Stomach (tissue), 9 donors: Measurements from ENCODE around the gene SLC18B1. TPM values are rescaled to one million over a fixed set of nuclear protein-coding genes. Genes with fewer than 3 reads are reported as not detected.

ENCODE experiments used
- DNase-seq, 2 donors: peaks; one replicate each; pipeline versions ENCODE4 v3.0.0 to v3.0.0-alpha.2; 2013 to 2019
- H3K27ac ChIP-seq, 5 donors: fragments of 200-600 bp in 4 of 5; sonication (generic) in 4 of 5; one replicate each; pipeline ENCODE4 v1.5.1; 2013 to 2019; ENCODE audit warnings: mild to moderate bottlenecking in 1 of 5, moderate library complexity in 1 of 5
- H3K27me3 ChIP-seq, 3 donors: fragments of 200-600 bp; sonication (generic); one replicate each; pipeline ENCODE4 v1.5.1; 2017 to 2019; ENCODE audit warnings: mixed run types in 1 of 3
- H3K36me3 ChIP-seq, 4 donors: fragments of 200-600 bp; sonication (generic); 1 replicate in 3 of 4; 2 replicates in 1 of 4; pipeline ENCODE4 v1.5.1; 2016 to 2019
- H3K4me1 ChIP-seq, 4 donors: fragments of 200-600 bp; sonication (generic); one replicate each; pipeline ENCODE4 v1.5.1; 2016 to 2019
- H3K4me3 ChIP-seq, 4 donors: fragments of 200-600 bp; sonication (generic) in 3 of 4; one replicate each; pipeline ENCODE4 v1.5.1; 2016 to 2019; ENCODE audit warnings: mild to moderate bottlenecking in 1 of 4
- H3K9me3 ChIP-seq, 4 donors: fragments of 200-600 bp; sonication (generic); one replicate each; pipeline ENCODE4 v1.5.1; 2016 to 2019
- CTCF ChIP-seq, 7 experiments: fragments of 450-650 bp in 4 of 7; fragments of 200-600 bp in 3 of 7; sonication (generic) in 3 of 7; IDR thresholded peaks; one replicate each; pipeline ENCODE4 v1.5.1; 2016 to 2019; ENCODE audit warnings: antibody characterized with exemption in 7 of 7, control low read depth in 2 of 7, mild to moderate bottlenecking in 1 of 7
- EP300 ChIP-seq: sonication (generic); formaldehyde crosslinking; IDR thresholded peaks from one replicate; pipeline ENCODE4 v1.6.1; 2017; ENCODE audit warnings: antibody characterized with exemption
- POLR2A ChIP-seq, 4 donors: fragments of 450-650 bp; IDR thresholded peaks; one replicate each; pipeline ENCODE4 v1.6.1; 2016; ENCODE audit warnings: antibody characterized with exemption in 4 of 4, control low read depth in 2 of 4, mild to moderate bottlenecking in 1 of 4, moderate library complexity in 1 of 4
- POLR2AphosphoS5 ChIP-seq, 3 donors: sonication (generic); formaldehyde crosslinking; IDR thresholded peaks; one replicate each; pipeline ENCODE4 v1.6.1; 2016; ENCODE audit warnings: antibody characterized with exemption in 3 of 3
- WGBS, 5 donors: extraction: QIAGEN DNeasy Blood & Tissue Kit in 3 of 5; methylation state at CpG; one replicate each; pipeline versions ENCODE4 v1.1.5 to v1.1.7; 2013 to 2018; 5-methylcytosine and 5-hydroxymethylcytosine counted together
- intact Hi-C: fragments of 100-400 bp; cut with DNase I; formaldehyde crosslinking; loops from one replicate; pipeline ENCODE4 v1.15.1; 2023; ENCODE audit warnings: low total_unique reads
- polyA plus RNA-seq, 3 donors: library from polyadenylated mRNA; stranded (reverse); fragments of 200-250 nt; gene quantifications; one replicate each; pipeline ENCODE4 v1.2.3, GENCODE V29; 2013
- total RNA-seq, 5 donors: library from RNA; depleted of rRNA; stranded (reverse); fragments of >200 nt; gene quantifications; one replicate each; pipeline versions ENCODE4 v1.1.0 to v1.2.3, GENCODE V29; 2014 to 2016
- donor health status: healthy with polysubstance abuse.
- donor health status: Bipolar disorder and iron deficiency.
- donor health status: healthy.

Gene SLC18B1
- total and polyA plus RNA-seq, 8 donors, result 0.29 to 31.2 (median 10.7) TPM

GRCh38 chr6:132814716-132815570, 16.5 kb upstream of the SLC18B1 start:
- H3K4me1 ChIP-seq, result peaks cover 27 to 55% (median 48%) of the 10 kb centered on the region in 4 donors
- H3K27ac ChIP-seq, result peak overlapping the region; percentile 80 to 91 (median 87)
- DNase-seq, result no peak
- no peaks in the 10 kb centered on the region for H3K9me3 ChIP-seq
- H3K36me3 ChIP-seq, result peaks cover 22 to 45% (median 44%) of the 10 kb centered on the region in 4 donors
- TF ChIP-seq EP300 (no peak), POLR2AphosphoS5 (IDR thresholded peaks at IDR 0.05) (no peak), CTCF (IDR thresholded peaks at IDR 0.05) (no peak), POLR2A (IDR thresholded peaks at IDR 0.05) (no peak)
- H3K27me3 ChIP-seq, result no peaks in the 10 kb centered on the region
- peak overlapping the region; percentile 68 to 97 (median 86) for H3K4me3 ChIP-seq
- intact Hi-C loops, result no loop called here
- WGBS, 5 donors, result 0 to 1% (median 0%) methylated on average over 25 to 27 of the region's 27 CpGs

GRCh38 chr6:132813173-132813856, 14.9 kb upstream of the SLC18B1 start:
- peak overlapping the region; percentile 68 to 97 (median 86) for H3K4me3 ChIP-seq
- H3K27ac ChIP-seq, result peak overlapping the region; percentile 87 to 96 (median 90)
- H3K4me1 ChIP-seq, result peaks cover 27 to 47% (median 40%) of the 10 kb centered on the region in 4 donors
- H3K27me3 ChIP-seq, result no peaks in the 10 kb centered on the region
- TF ChIP-seq POLR2AphosphoS5 (IDR thresholded peaks at IDR 0.05) (peak in 2 of 3 donors; percentile 34 to 60), POLR2A (IDR thresholded peaks at IDR 0.05) (no peak), CTCF (IDR thresholded peaks at IDR 0.05) (no peak)
- peaks cover 21 to 29% (median 28%) of the 10 kb centered on the region in 4 donors for H3K36me3 ChIP-seq
- no peaks in the 10 kb centered on the region for H3K9me3 ChIP-seq
- intact Hi-C loops, result no loop called here
- peak in 1 of 2 donors; percentile 75 for DNase-seq
- 0% methylated on average over 27 of the region's 27 CpGs for WGBS, 5 donors

GRCh38 chr6:132812756-132813172, 14.3 kb upstream of the SLC18B1 start:
- H3K9me3 ChIP-seq, result no peaks in the 10 kb centered on the region
- DNase-seq, result no peak
- 0 to 4% (median 1%) methylated on average over 5 of the region's 5 CpGs for WGBS, 5 donors

More at GRCh38 chr6:132812756-132813172, 14.3 kb upstream of the SLC18B1 start:
- Histone ChIP-seq H3K36me3 (peaks cover 15 to 23% (median 23%) of the 10 kb centered on the region in 4 donors), H3K27ac (peak overlapping the region; percentile 74 to 91 (median 87)), H3K4me1 (peaks cover 27 to 42% (median 35%) of the 10 kb centered on the region in 4 donors), H3K4me3 (peak overlapping the region; percentile 68 to 97 (median 86)), H3K27me3 (no peaks in the 10 kb centered on the region)
- no peak for TF ChIP-seq POLR2A (IDR thresholded peaks at IDR 0.05)
- no peak for TF ChIP-seq CTCF (IDR thresholded peaks at IDR 0.05)
- TF ChIP-seq EP300, result no peak
- no peak for TF ChIP-seq POLR2AphosphoS5 (IDR thresholded peaks at IDR 0.05)
- intact Hi-C loops, result no loop called here
